Measurements from ENCODE around the gene HSD17B3.

The HSD17B3 gene

GRCh38 chr9:96219026-96219899 is 82.7 kb downstream of the HSD17B3 start:
- no peak for DNase-seq (ENCODE audit: low spot score)
- H3K4me3 ChIP-seq: peak overlapping the region; percentile 60
- H3K27ac ChIP-seq: peak overlapping the region; percentile 7 to 43

GRCh38 chr9:96217754-96218693 is 84.0 kb downstream of the HSD17B3 start:
- H3K27ac ChIP-seq: peak overlapping the region; percentile 43 to 78
- peak; percentile 98 for TF ChIP-seq CTCF (IDR thresholded peaks at IDR 0.05)
- DNase-seq (ENCODE audit: low spot score): peak; percentile 81
- H3K4me3 ChIP-seq: peak overlapping the region; percentile 70

More at GRCh38 chr9:96219026-96219899, 82.7 kb downstream of the HSD17B3 start:
- peak; percentile 76 for TF ChIP-seq CTCF (IDR thresholded peaks at IDR 0.05)

GRCh38 chr9:96217294-96217707 is 84.7 kb downstream of the HSD17B3 start:
- peak overlapping the region; percentile 70 for H3K4me3 ChIP-seq
- peak overlapping the region; percentile 43 to 78 for H3K27ac ChIP-seq
- no peak for DNase-seq (ENCODE audit: low spot score)
- no peak for TF ChIP-seq CTCF (IDR thresholded peaks at IDR 0.05)

- no peak for TF ChIP-seq CTCF (IDR thresholded peaks at IDR 0.05)
- Histone ChIP-seq H3K27ac (no peak overlapping the region), H3K4me3 (no peak overlapping the region)
- DNase-seq (ENCODE audit: low spot score): no peak
Observed at GRCh38 chr9:96216583-96216982, 85.4 kb downstream of the HSD17B3 start.

GRCh38 chr9:96215841-96216240 is 86.1 kb downstream of the HSD17B3 start:
- no peak for DNase-seq (ENCODE audit: low spot score)
- no peak for TF ChIP-seq CTCF (IDR thresholded peaks at IDR 0.05)
- Histone ChIP-seq H3K27ac (no peak overlapping the region), H3K4me3 (no peak overlapping the region)

GRCh38 chr9:96214635-96215034 is 87.3 kb downstream of the HSD17B3 start:
- H3K27ac ChIP-seq: no peak overlapping the region
- H3K4me3 ChIP-seq: no peak overlapping the region
- no peak for DNase-seq (ENCODE audit: low spot score)
- no peak for TF ChIP-seq CTCF (IDR thresholded peaks at IDR 0.05)
